Retinal pigment epithelial cell (primary cell): ENCODE results near the gene SPPL2A.

Experiments
- DNase-seq: peaks from one replicate; pipeline ENCODE4 v3.0.0-alpha.2; 2010; ENCODE audit warnings: low read depth
- H3K4me3 ChIP-seq: 2 replicates; pipeline ENCODE4 v1.5.1; 2011; ENCODE audit warnings: mild to moderate bottlenecking, low read length, control low read depth, moderate library complexity
- CTCF ChIP-seq: conservative IDR thresholded peaks from 2 replicates; pipeline ENCODE4 v1.5.1; 2011; ENCODE audit warnings: low read depth, low read length, control low read depth, inconsistent platforms

SPPL2A gene

GRCh38 chr15:50744601-50745000 lies 20.9 kb downstream of the SPPL2A start:
- H3K4me3 ChIP-seq = no peak overlapping the region
- no peak for DNase-seq
- TF ChIP-seq CTCF = no peak

- TF ChIP-seq CTCF = no peak
- DNase-seq = no peak
- H3K4me3 ChIP-seq = no peak overlapping the region
Observed at GRCh38 chr15:50740955-50741354, 24.6 kb downstream of the SPPL2A start.

GRCh38 chr15:50736823-50737222 lies 28.7 kb downstream of the SPPL2A start:
- no peak for DNase-seq
- no peak for TF ChIP-seq CTCF
- H3K4me3 ChIP-seq = no peak overlapping the region

- no peak for DNase-seq
- H3K4me3 ChIP-seq = no peak overlapping the region
- no peak for TF ChIP-seq CTCF
Observed at GRCh38 chr15:50735156-50735555, 30.4 kb downstream of the SPPL2A start.

- H3K4me3 ChIP-seq = no peak overlapping the region
- no peak for TF ChIP-seq CTCF
- no peak for DNase-seq
Observed at GRCh38 chr15:50726315-50726714, 39.2 kb downstream of the SPPL2A start.

GRCh38 chr15:50718700-50719125 lies 46.8 kb downstream of the SPPL2A start:
- TF ChIP-seq CTCF = no peak
- H3K4me3 ChIP-seq = no peak overlapping the region
- no peak for DNase-seq

GRCh38 chr15:50712018-50712417 lies 53.5 kb downstream of the SPPL2A start:
- TF ChIP-seq CTCF = no peak
- H3K4me3 ChIP-seq = no peak overlapping the region
- DNase-seq = no peak
